SK-N-SH treated with all-trans-retinoic acid at 6 μM for 48 hours (cell line): ENCODE measurements around the gene PACS1.
A peak's percentile ranks its signal among the peaks of the same experiment; 100 is the strongest.

ENCODE experiments used
- ATAC-seq: fragments of 200-7000 bp; cut with Tn5 transposase; 3 replicates; pipeline ENCODE4 v1.9.1; 2020; ENCODE audit warnings: mild to moderate bottlenecking, moderate library complexity
- BACH2 ChIP-seq: fragments of 250-450 bp; sonication (Bioruptor Pico); IDR thresholded peaks from 2 replicates; pipeline ENCODE4 v1.9.0; 2021; ENCODE audit warnings: mild to moderate bottlenecking, borderline replicate concordance
- CSDC2 ChIP-seq: fragments of 250-450 bp; sonication (Bioruptor Pico); IDR thresholded peaks from 2 replicates; pipeline ENCODE4 v1.5.0; 2020; ENCODE audit warnings: mild to moderate bottlenecking, moderate library complexity
- ESRRG ChIP-seq: fragments of 250-450 bp; sonication (Bioruptor Pico); IDR thresholded peaks from 2 replicates; pipeline ENCODE4 v1.6.1; 2021; ENCODE audit warnings: mild to moderate bottlenecking
- OSR1 ChIP-seq: fragments of 250-450 bp; sonication (Bioruptor Pico); IDR thresholded peaks from 2 replicates; pipeline ENCODE4 v1.8.0; 2022; ENCODE audit warnings: moderate library complexity, mild to moderate bottlenecking, inconsistent platforms
- PPARA ChIP-seq: fragments of 250-450 bp; sonication (Bioruptor Pico); IDR thresholded peaks from 2 replicates; pipeline ENCODE4 v1.5.0; 2020; ENCODE audit warnings: mild to moderate bottlenecking, borderline replicate concordance
- RARB ChIP-seq: fragments of 250-450 bp; sonication (Bioruptor Pico); IDR thresholded peaks from 2 replicates; pipeline ENCODE4 v1.8.0; 2021; ENCODE audit warnings: mild to moderate bottlenecking, moderate library complexity
- TOX ChIP-seq: fragments of 250-450 bp; sonication (Bioruptor Pico); IDR thresholded peaks from 2 replicates; pipeline ENCODE4 v1.8.0; 2021; ENCODE audit warnings: mild to moderate bottlenecking, moderate library complexity, borderline replicate concordance
- ZC3H10 ChIP-seq: fragments of 250-450 bp; sonication (Bioruptor Pico); IDR thresholded peaks from 2 replicates; pipeline ENCODE4 v1.5.1; 2021; ENCODE audit warnings: mild to moderate bottlenecking, moderate library complexity
- ZFP30 ChIP-seq: fragments of 450-650 bp; formaldehyde crosslinking; IDR thresholded peaks from 2 replicates; pipeline ENCODE4 v1.5.0; 2022; ENCODE audit warnings: mild to moderate bottlenecking, moderate library complexity
- ZNF8 ChIP-seq: fragments of 450-650 bp; formaldehyde crosslinking; IDR thresholded peaks from 2 replicates; pipeline ENCODE4 v1.5.0; 2020; ENCODE audit warnings: mild to moderate bottlenecking, moderate library complexity
- TF ChIP-seq, protein P1 (sequence below): fragments of 250-450 bp; sonication (Bioruptor Pico); IDR thresholded peaks from 2 replicates; pipeline ENCODE4 v1.8.0; 2020; ENCODE audit warnings: mild to moderate bottlenecking, moderate library complexity, borderline replicate concordance
- TF ChIP-seq, protein P2 (sequence below): fragments of 250-450 bp; sonication (Bioruptor Pico); IDR thresholded peaks from 2 replicates; pipeline ENCODE4 v1.5.1; 2021; ENCODE audit warnings: mild to moderate bottlenecking, moderate library complexity
- TF ChIP-seq, protein P3 (sequence below): fragments of 250-450 bp; sonication (Bioruptor Pico); IDR thresholded peaks from 2 replicates; pipeline ENCODE4 v1.5.0; 2020; ENCODE audit warnings: mild to moderate bottlenecking, moderate library complexity
- TF ChIP-seq, protein P4 (sequence below): fragments of 250-450 bp; sonication (Bioruptor Pico); IDR thresholded peaks from 2 replicates; pipeline ENCODE4 v1.8.0; 2021; ENCODE audit warnings: low read depth, mild to moderate bottlenecking, moderate library complexity, borderline replicate concordance

PACS1 gene

DNA sequence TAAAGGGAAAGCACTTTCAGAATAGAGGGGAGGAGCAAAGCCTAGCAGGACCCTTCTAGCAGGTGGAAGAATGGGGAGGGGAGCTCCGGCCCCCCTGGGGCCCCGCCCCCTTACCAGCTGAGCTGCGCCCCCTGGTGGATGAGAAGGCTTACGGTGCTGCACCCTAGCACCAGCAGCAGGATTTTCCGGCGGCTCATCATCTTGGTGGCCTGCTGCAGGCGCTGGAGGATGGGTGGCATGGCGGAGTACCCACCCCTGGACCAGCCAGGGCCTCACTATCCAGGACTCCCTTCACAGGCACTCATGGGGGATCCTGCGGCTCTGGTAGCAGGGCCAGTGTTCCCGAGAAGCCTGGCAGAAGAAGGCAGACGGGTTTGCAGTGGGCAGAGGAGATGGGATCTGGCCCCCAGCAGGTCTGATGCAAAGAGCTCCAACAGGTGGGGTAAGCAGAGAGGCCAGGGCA lies 24.9 kb upstream of the PACS1 start:
- peak; percentile 84 for ATAC-seq
- no peak for TF ChIP-seq CSDC2 (CRISPR knock-in tag)
- TF ChIP-seq, protein P1, sequence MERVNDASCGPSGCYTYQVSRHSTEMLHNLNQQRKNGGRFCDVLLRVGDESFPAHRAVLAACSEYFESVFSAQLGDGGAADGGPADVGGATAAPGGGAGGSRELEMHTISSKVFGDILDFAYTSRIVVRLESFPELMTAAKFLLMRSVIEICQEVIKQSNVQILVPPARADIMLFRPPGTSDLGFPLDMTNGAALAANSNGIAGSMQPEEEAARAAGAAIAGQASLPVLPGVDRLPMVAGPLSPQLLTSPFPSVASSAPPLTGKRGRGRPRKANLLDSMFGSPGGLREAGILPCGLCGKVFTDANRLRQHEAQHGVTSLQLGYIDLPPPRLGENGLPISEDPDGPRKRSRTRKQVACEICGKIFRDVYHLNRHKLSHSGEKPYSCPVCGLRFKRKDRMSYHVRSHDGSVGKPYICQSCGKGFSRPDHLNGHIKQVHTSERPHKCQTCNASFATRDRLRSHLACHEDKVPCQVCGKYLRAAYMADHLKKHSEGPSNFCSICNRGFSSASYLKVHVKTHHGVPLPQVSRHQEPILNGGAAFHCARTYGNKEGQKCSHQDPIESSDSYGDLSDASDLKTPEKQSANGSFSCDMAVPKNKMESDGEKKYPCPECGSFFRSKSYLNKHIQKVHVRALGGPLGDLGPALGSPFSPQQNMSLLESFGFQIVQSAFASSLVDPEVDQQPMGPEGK, result no peak
- no peak for TF ChIP-seq ZNF8 (CRISPR knock-in tag)

DNA sequence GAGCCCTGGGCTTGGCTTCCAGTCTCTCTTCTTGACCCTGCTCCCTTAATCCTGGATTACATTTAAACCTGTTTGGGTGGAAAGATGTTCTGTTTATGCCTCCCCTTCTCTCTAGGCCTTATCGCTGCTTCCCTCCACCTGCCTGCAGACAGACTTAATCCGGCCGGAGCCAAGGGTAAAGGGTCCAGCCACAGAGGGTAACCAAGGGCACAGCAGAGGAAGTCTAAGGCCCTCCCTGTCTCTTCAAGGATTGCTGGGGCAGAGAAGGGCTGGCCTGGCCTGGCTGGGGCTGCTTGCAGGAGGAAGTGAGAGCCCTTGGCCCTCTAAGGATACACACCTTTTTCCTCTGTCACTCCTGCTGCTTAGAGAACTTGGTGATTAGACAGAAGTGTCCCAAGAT lies 23.2 kb upstream of the PACS1 start:
- TF ChIP-seq ESRRG (CRISPR knock-in tag) (no peak), ZC3H10 (CRISPR knock-in tag) (no peak), ZFP30 (CRISPR knock-in tag) (no peak), PPARA (CRISPR knock-in tag) (no peak)
- TF ChIP-seq, protein P2, sequence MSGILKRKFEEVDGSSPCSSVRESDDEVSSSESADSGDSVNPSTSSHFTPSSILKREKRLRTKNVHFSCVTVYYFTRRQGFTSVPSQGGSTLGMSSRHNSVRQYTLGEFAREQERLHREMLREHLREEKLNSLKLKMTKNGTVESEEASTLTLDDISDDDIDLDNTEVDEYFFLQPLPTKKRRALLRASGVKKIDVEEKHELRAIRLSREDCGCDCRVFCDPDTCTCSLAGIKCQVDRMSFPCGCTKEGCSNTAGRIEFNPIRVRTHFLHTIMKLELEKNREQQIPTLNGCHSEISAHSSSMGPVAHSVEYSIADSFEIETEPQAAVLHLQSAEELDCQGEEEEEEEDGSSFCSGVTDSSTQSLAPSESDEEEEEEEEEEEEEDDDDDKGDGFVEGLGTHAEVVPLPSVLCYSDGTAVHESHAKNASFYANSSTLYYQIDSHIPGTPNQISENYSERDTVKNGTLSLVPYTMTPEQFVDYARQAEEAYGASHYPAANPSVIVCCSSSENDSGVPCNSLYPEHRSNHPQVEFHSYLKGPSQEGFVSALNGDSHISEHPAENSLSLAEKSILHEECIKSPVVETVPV (CRISPR knock-in tag), result no peak
- TF ChIP-seq, protein P3, sequence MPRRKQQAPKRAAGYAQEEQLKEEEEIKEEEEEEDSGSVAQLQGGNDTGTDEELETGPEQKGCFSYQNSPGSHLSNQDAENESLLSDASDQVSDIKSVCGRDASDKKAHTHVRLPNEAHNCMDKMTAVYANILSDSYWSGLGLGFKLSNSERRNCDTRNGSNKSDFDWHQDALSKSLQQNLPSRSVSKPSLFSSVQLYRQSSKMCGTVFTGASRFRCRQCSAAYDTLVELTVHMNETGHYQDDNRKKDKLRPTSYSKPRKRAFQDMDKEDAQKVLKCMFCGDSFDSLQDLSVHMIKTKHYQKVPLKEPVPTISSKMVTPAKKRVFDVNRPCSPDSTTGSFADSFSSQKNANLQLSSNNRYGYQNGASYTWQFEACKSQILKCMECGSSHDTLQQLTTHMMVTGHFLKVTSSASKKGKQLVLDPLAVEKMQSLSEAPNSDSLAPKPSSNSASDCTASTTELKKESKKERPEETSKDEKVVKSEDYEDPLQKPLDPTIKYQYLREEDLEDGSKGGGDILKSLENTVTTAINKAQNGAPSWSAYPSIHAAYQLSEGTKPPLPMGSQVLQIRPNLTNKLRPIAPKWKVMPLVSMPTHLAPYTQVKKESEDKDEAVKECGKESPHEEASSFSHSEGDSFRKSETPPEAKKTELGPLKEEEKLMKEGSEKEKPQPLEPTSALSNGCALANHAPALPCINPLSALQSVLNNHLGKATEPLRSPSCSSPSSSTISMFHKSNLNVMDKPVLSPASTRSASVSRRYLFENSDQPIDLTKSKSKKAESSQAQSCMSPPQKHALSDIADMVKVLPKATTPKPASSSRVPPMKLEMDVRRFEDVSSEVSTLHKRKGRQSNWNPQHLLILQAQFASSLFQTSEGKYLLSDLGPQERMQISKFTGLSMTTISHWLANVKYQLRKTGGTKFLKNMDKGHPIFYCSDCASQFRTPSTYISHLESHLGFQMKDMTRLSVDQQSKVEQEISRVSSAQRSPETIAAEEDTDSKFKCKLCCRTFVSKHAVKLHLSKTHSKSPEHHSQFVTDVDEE (CRISPR knock-in tag), result no peak
- TF ChIP-seq, protein P1, result no peak
- TF ChIP-seq, all 23 proteins: peak for 0
- ATAC-seq, result no peak

- TF ChIP-seq TOX, result no peak
- TF ChIP-seq, protein P1, result no peak
- no peak for TF ChIP-seq BACH2 (CRISPR knock-in tag)
- TF ChIP-seq, protein P4, sequence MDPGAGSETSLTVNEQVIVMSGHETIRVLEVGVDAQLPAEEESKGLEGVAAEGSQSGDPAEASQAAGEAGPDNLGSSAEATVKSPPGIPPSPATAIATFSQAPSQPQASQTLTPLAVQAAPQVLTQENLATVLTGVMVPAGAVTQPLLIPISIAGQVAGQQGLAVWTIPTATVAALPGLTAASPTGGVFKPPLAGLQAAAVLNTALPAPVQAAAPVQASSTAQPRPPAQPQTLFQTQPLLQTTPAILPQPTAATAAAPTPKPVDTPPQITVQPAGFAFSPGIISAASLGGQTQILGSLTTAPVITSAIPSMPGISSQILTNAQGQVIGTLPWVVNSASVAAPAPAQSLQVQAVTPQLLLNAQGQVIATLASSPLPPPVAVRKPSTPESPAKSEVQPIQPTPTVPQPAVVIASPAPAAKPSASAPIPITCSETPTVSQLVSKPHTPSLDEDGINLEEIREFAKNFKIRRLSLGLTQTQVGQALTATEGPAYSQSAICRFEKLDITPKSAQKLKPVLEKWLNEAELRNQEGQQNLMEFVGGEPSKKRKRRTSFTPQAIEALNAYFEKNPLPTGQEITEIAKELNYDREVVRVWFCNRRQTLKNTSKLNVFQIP (CRISPR knock-in tag), result no peak
- TF ChIP-seq OSR1 (CRISPR knock-in tag), result no peak
- TF ChIP-seq RARB (CRISPR knock-in tag), result no peak
- TF ChIP-seq, protein P3 (CRISPR knock-in tag), result no peak
- TF ChIP-seq, all 23 proteins: peak for 0
- no peak for ATAC-seq
Observed at GRCh38 chr11:66047541-66048365, 22.3 kb upstream of the PACS1 start.
